Smooth muscle cell (in vitro differentiated cells): ENCODE results near the gene R3HDM2. TPM values are rescaled to one million over a fixed set of nuclear protein-coding genes. Genes with fewer than 3 reads are reported as not detected.

Experiments used
- DNase-seq: peaks from one replicate; lab custom pipeline; 2025; ENCODE audit not compliant: unreplicated experiment; lab: John Stamatoyannopoulos, UW
- H2AFZ ChIP-seq: fragments of 200-600 bp; sonication (generic); 2 replicates; pipeline ENCODE4 v1.6.0; 2016; ENCODE audit warnings: antibody characterized with exemption, low read depth, mild to moderate bottlenecking
- H3F3A ChIP-seq: fragments of 200-600 bp; sonication (generic); 2 replicates; pipeline ENCODE4 v1.6.0; 2017; ENCODE audit warnings: antibody characterized with exemption, low read depth
- H3K27ac ChIP-seq: fragments of 200-600 bp; sonication (generic); 2 replicates; pipeline ENCODE4 v1.5.1; 2016; ENCODE audit warnings: low read depth, mild to moderate bottlenecking
- H3K27me3 ChIP-seq: fragments of 200-600 bp; sonication (generic); 2 replicates; pipeline ENCODE4 v1.6.1; 2016; ENCODE audit warnings: low read depth, mild to moderate bottlenecking
- H3K36me3 ChIP-seq: fragments of 200-600 bp; sonication (generic); 2 replicates; pipeline ENCODE4 v1.5.1; 2016; ENCODE audit warnings: low read depth
- H3K4me1 ChIP-seq: fragments of 200-600 bp; sonication (generic); 2 replicates; pipeline ENCODE4 v1.5.1; 2016; ENCODE audit warnings: low read depth
- H3K4me2 ChIP-seq: fragments of 200-600 bp; sonication (generic); 2 replicates; pipeline ENCODE4 v1.6.0; 2016; ENCODE audit warnings: mild to moderate bottlenecking
- H3K4me3 ChIP-seq: fragments of 200-600 bp; sonication (generic); 2 replicates; pipeline ENCODE4 v1.5.1; 2016; ENCODE audit warnings: mild to moderate bottlenecking
- H3K79me2 ChIP-seq: fragments of 200-600 bp; sonication (generic); 2 replicates; pipeline ENCODE4 v1.6.0; 2016; ENCODE audit warnings: low read depth, mild to moderate bottlenecking
- H3K9ac ChIP-seq: fragments of 200-600 bp; sonication (generic); 2 replicates; pipeline ENCODE4 v1.6.0; 2016; ENCODE audit warnings: low read depth
- H3K9me3 ChIP-seq: fragments of 200-600 bp; sonication (generic); replicated peaks from 2 replicates; pipeline ENCODE4 v1.5.1; 2016; ENCODE audit warnings: low read depth
- H4K20me1 ChIP-seq: fragments of 200-600 bp; sonication (generic); 2 replicates; pipeline ENCODE4 v1.6.0; 2016; ENCODE audit warnings: low read depth
- WGBS: methylation state at CpG from one replicate; pipeline ENCODE4 v1.1.7; 2016; ENCODE audit warnings: low lambda C conversion rate; 5-methylcytosine and 5-hydroxymethylcytosine counted together
- polyA plus RNA-seq: library from polyadenylated mRNA; unstranded; fragments of >200 nt; fragmentation: Nextera tagmentation; extraction: Ambion mirVana; gene quantifications from 2 replicates; pipeline ENCODE4 v1.2.1, GENCODE V29; 2016
- total RNA-seq: library from RNA; depleted of rRNA; stranded (reverse); fragments of >200 nt; gene quantifications from 2 replicates; pipeline ENCODE4 v1.2.3, GENCODE V29; 2014
- TF ChIP-seq, protein P1 (sequence below): fragments of 200-600 bp; sonication (generic); IDR thresholded peaks from 2 replicates; pipeline ENCODE4 v1.5.1; 2017; ENCODE audit warnings: borderline replicate concordance, mild to moderate bottlenecking, antibody characterized with exemption; ENCODE audit not compliant: insufficient read depth, poor library complexity, severe bottlenecking

The R3HDM2 gene
- total and polyA plus RNA-seq, 2 experiments from 2014 or later = 12.2 to 16.0 TPM

DNA sequence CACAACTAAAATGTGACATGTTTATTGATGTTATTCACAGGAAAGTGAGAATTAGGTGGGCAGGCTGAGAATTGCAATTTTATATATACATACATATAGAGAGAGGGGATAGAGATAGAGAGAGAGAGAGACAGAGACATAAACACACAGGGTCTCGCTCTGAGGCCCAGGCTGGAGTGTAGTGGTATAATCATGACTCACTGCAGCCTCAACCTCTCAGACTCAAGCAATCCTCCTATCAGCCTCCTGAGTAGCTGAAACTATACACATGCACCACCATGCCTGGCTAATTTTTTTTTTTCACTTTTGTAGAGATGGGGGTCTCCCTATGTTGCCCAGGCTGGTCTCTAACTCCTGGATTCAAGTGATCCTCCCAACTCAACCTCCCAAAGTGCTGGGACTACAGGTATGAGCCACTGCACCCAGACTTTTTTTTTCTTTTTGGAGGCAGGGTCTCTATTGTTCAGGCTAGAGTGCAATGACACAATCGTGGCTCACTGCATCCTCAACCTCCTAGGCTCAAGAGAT, 49.1 kb downstream of the R3HDM2 start:
- Histone ChIP-seq H3K27me3 (no peaks in the 10 kb centered on the region), H3K27ac (no peak overlapping the region), H2AFZ (no peak overlapping the region), H3K4me2 (no peak overlapping the region), H3K9me3 (no peaks in the 10 kb centered on the region), H3F3A (peaks cover 3% of the 10 kb centered on the region), H3K4me1 (no peaks in the 10 kb centered on the region), H3K9ac (no peak overlapping the region), H3K36me3 (no peaks in the 10 kb centered on the region), H4K20me1 (no peaks in the 10 kb centered on the region), H3K79me2 (peaks cover 5% of the 10 kb centered on the region), H3K4me3 (no peak overlapping the region)
- WGBS = 65% methylated on average over 2 of the region's 2 CpGs
- TF ChIP-seq, protein P1, sequence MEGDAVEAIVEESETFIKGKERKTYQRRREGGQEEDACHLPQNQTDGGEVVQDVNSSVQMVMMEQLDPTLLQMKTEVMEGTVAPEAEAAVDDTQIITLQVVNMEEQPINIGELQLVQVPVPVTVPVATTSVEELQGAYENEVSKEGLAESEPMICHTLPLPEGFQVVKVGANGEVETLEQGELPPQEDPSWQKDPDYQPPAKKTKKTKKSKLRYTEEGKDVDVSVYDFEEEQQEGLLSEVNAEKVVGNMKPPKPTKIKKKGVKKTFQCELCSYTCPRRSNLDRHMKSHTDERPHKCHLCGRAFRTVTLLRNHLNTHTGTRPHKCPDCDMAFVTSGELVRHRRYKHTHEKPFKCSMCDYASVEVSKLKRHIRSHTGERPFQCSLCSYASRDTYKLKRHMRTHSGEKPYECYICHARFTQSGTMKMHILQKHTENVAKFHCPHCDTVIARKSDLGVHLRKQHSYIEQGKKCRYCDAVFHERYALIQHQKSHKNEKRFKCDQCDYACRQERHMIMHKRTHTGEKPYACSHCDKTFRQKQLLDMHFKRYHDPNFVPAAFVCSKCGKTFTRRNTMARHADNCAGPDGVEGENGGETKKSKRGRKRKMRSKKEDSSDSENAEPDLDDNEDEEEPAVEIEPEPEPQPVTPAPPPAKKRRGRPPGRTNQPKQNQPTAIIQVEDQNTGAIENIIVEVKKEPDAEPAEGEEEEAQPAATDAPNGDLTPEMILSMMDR = no peak
- DNase-seq = no peak

DNA sequence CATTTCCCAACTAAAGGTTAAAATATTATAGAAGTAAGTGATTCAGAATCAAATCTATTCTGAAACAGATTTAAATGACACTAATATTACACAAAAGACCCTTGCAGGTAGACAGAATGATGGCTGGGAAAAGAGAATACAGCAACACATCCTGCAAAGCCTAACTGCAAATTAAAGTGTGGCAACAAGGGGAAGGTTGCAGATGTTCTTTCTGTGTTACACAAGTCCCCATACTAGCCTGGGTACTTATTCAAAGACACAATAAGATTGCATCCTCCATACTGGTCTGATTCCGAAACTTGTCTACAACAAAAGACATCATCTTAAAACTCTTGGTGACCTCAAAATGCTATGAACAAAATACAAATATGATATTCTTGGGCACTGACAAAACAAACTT, 50.5 kb downstream of the R3HDM2 start:
- H3K27me3 ChIP-seq = no peaks in the 10 kb centered on the region
- H4K20me1 ChIP-seq = no peaks in the 10 kb centered on the region
- no peak overlapping the region for H3K4me2 ChIP-seq
- no peaks in the 10 kb centered on the region for H3K9me3 ChIP-seq
- no peaks in the 10 kb centered on the region for H3K36me3 ChIP-seq
- H3K4me3 ChIP-seq = no peak overlapping the region
- peaks cover 3% of the 10 kb centered on the region for H3F3A ChIP-seq
- WGBS = 95% methylated on average over 1 of the region's 1 CpG
- TF ChIP-seq, protein P1 = no peak
- H2AFZ ChIP-seq = no peak overlapping the region
- H3K79me2 ChIP-seq = peaks cover 5% of the 10 kb centered on the region
- H3K4me1 ChIP-seq = no peaks in the 10 kb centered on the region
- H3K27ac ChIP-seq = no peak overlapping the region
- H3K9ac ChIP-seq = no peak overlapping the region
- DNase-seq = no peak

DNA sequence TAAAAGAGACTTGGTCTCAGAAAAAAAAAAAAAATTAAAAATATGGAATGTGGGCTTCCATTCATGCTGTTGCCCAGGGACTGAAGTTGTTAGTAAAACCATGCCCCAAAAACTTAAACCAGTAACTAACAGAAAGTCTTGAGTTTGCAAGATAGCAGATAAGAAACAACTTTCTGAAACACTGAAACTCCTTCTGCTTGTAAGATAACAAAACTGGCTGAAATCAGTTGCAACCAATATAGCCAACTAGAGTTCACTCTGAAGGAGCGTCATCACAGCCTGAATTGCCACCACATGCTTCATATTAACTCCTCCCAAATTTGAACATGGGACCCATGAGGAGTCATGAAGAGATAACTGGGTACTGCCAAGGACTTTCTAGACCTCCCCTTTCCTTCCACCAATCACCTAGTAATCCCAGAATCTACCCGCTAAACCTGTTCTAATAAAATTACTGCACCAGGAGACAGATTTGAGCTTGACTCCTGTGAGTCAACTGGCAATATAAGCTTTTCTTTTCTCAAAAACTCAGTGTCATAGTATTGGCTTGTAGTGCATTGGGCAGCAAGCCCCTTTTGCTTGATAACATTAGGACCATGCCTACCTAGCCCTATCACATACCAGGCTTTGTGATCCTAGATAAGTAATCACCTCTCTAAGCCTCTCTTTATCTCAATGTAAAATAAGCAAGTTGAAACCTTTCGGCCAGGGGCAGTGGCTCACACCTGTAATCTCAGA, 53.6 kb downstream of the R3HDM2 start:
- no peak for DNase-seq
- no peak overlapping the region for H3K4me3 ChIP-seq
- 78% methylated on average over 3 of the region's 3 CpGs for WGBS
- H3K27ac ChIP-seq = no peak overlapping the region
- H4K20me1 ChIP-seq = no peaks in the 10 kb centered on the region
- H2AFZ ChIP-seq = no peak overlapping the region
- no peaks in the 10 kb centered on the region for H3K4me1 ChIP-seq
- no peaks in the 10 kb centered on the region for H3K27me3 ChIP-seq
- no peak overlapping the region for H3K4me2 ChIP-seq
- H3K9me3 ChIP-seq = no peaks in the 10 kb centered on the region
- no peak overlapping the region for H3K9ac ChIP-seq
- peaks cover 3% of the 10 kb centered on the region for H3F3A ChIP-seq
- H3K36me3 ChIP-seq = no peaks in the 10 kb centered on the region
- TF ChIP-seq, protein P1 = no peak
- H3K79me2 ChIP-seq = peaks cover 5% of the 10 kb centered on the region

DNA sequence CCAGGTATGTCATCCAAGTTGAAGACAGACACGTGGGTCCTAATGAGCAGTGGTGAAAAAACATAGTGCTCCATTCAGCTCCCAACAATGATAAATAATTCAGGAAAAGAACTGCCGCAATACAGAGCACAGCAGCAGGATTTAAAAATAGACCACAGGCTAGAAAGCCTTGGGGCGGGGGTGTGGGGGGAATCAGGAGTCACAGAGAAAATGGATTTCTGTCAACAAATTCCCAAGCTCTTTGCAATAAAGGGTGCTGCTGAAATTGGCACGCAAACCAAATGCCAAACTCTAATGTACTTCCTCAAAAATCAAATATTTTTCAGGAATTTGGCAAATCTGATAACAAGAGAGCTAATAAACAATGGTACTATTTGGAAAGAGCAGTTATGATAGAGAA, 58.6 kb downstream of the R3HDM2 start:
- H3K79me2 ChIP-seq = no peaks in the 10 kb centered on the region
- H3K9me3 ChIP-seq = no peaks in the 10 kb centered on the region
- 83% methylated on average over 4 of the region's 4 CpGs for WGBS
- no peak overlapping the region for H3K9ac ChIP-seq
- no peak overlapping the region for H3K4me3 ChIP-seq
- H3K4me2 ChIP-seq = no peak overlapping the region
- H3K36me3 ChIP-seq = no peaks in the 10 kb centered on the region
- H3F3A ChIP-seq = no peaks in the 10 kb centered on the region
- peaks cover 5% of the 10 kb centered on the region for H4K20me1 ChIP-seq
- no peak overlapping the region for H3K27ac ChIP-seq
- H2AFZ ChIP-seq = no peak overlapping the region
- no peak for DNase-seq
- H3K4me1 ChIP-seq = no peaks in the 10 kb centered on the region
- H3K27me3 ChIP-seq = no peaks in the 10 kb centered on the region
- TF ChIP-seq, protein P1 = no peak
